Gastroesophageal sphincter (tissue), 3 donors: ENCODE results near the gene SGCD.

ENCODE experiments used
- POLR2A ChIP-seq, 2 donors: fragments of 450-650 bp; IDR thresholded peaks; one replicate each; pipeline ENCODE4 v1.6.1; 2017; ENCODE audit warnings: antibody characterized with exemption in 2 of 2, mild to moderate bottlenecking in 2 of 2, moderate library complexity in 1 of 2
- POLR2AphosphoS5 ChIP-seq: sonication (generic); formaldehyde crosslinking; IDR thresholded peaks from one replicate; pipeline ENCODE4 v1.6.1; 2017; ENCODE audit warnings: antibody characterized with exemption
- TF ChIP-seq, protein P1 (sequence below), 4 experiments: fragments of 200-600 bp in 2 of 4; fragments of 450-650 bp in 2 of 4; sonication (generic) in 1 of 4; IDR thresholded peaks; one replicate each; pipeline ENCODE4 v1.5.1; 2017 to 2019; ENCODE audit warnings: antibody characterized with exemption in 4 of 4, mild to moderate bottlenecking in 2 of 4, moderate library complexity in 2 of 4

GRCh38 chr5:156497804-156498208 lies 170.8 kb downstream of the SGCD start:
- TF ChIP-seq POLR2AphosphoS5 (peak; percentile 59), POLR2A (IDR thresholded peaks at IDR 0.05) (no peak)
- TF ChIP-seq, protein P1, sequence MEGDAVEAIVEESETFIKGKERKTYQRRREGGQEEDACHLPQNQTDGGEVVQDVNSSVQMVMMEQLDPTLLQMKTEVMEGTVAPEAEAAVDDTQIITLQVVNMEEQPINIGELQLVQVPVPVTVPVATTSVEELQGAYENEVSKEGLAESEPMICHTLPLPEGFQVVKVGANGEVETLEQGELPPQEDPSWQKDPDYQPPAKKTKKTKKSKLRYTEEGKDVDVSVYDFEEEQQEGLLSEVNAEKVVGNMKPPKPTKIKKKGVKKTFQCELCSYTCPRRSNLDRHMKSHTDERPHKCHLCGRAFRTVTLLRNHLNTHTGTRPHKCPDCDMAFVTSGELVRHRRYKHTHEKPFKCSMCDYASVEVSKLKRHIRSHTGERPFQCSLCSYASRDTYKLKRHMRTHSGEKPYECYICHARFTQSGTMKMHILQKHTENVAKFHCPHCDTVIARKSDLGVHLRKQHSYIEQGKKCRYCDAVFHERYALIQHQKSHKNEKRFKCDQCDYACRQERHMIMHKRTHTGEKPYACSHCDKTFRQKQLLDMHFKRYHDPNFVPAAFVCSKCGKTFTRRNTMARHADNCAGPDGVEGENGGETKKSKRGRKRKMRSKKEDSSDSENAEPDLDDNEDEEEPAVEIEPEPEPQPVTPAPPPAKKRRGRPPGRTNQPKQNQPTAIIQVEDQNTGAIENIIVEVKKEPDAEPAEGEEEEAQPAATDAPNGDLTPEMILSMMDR (IDR thresholded peaks at IDR 0.05): no peak
